K562 (cell line): ENCODE data around the gene ANAPC16. TPM values are rescaled to one million over a fixed set of nuclear protein-coding genes. Genes with fewer than 3 reads are reported as not detected.
A peak's percentile ranks its signal among the peaks of the same experiment; 100 is the strongest.

Experiments
- ATAC-seq: fragments of 200-7000 bp; cut with Tn5 transposase; 3 replicates; pipeline ENCODE4 v1.9.1; 2020; ENCODE audit warnings: moderate library complexity
- BruUV-seq: library from RNA; stranded (reverse); fragments of 400-500 nt; replicated peaks from 2 replicates; lab custom pipeline; 2021; lab: Mats Ljungman, UMichigan
- CTCF ChIA-PET: fragments of 300-600 bp; formaldehyde crosslinking; extraction: SDS; loops from one replicate; lab custom pipeline; 2021; ENCODE audit warnings: low intra/inter-chr PET ratio; lab: Yijun Ruan, JAX
- POLR2A ChIA-PET: fragments of 300-600, 350-650 bp; sonication (Branson Sonifier 250); formaldehyde crosslinking; extraction: SDS; loops from one replicate; lab custom pipeline; 2021; ENCODE audit warnings: antibody characterized with exemption, inconsistent platforms; lab: Yijun Ruan, JAX
- DNase-seq, 4 experiments: peaks; one replicate each; pipeline versions ENCODE4 v3.0.0 to v3.0.0-alpha.2; 2011 to 2018; ENCODE audit warnings: low spot score in 3 of 4, mixed read lengths in 3 of 4; ENCODE audit errors: extremely low read depth in 1 of 4
- FAIRE-seq: peaks from 2 replicates; lab custom pipeline; 2011; peaks lifted over from hg19 to GRCh38; lab: Jason Lieb, UNC
- H2AFZ ChIP-seq: 2 replicates; pipeline ENCODE4 v1.6.0; 2011; ENCODE audit warnings: low read depth, low read length, control low read depth, inconsistent platforms
- H3K27ac ChIP-seq: fragments of 200-600 bp; 3 replicates; pipeline ENCODE4 v1.8.0; 2011; ENCODE audit warnings: low read depth, mild to moderate bottlenecking, control low read depth, inconsistent platforms, low read length, moderate library complexity, mixed read lengths; ENCODE audit errors: extremely low read depth
- H3K27me3 ChIP-seq, 2 experiments: fragments of 300-600 bp in 1 of 2; 2 replicates in 1 of 2; 3 replicates in 1 of 2; pipeline versions ENCODE4 v1.6.0 to v1.8.0; 2011; ENCODE audit warnings: inconsistent platforms in 2 of 2, low read length in 2 of 2, mild to moderate bottlenecking in 1 of 2, mixed read lengths in 1 of 2, moderate library complexity in 1 of 2; ENCODE audit not compliant: control insufficient read depth in 2 of 2, insufficient read depth in 2 of 2
- H3K36me3 ChIP-seq: fragments of 300-600 bp; 3 replicates; pipeline ENCODE4 v1.8.0; 2011; ENCODE audit warnings: mild to moderate bottlenecking, low read length, inconsistent platforms; ENCODE audit not compliant: control insufficient read depth, insufficient read depth
- H3K4me1 ChIP-seq, 2 experiments: fragments of 200-600 bp in 1 of 2; replicated peaks in 1 of 2; 2 replicates in 1 of 2; 3 replicates in 1 of 2; pipeline versions ENCODE4 v1.5.1 to v1.8.0; 2011; ENCODE audit warnings: inconsistent platforms in 2 of 2, low read length in 2 of 2, mild to moderate bottlenecking in 1 of 2, mixed read lengths in 1 of 2, moderate library complexity in 1 of 2; ENCODE audit not compliant: control insufficient read depth in 2 of 2, insufficient read depth in 2 of 2
- H3K4me2 ChIP-seq: 2 replicates; pipeline ENCODE4 v1.6.1; 2011; ENCODE audit warnings: low read length, control low read depth, inconsistent platforms, mixed read lengths; ENCODE audit not compliant: insufficient read depth
- H3K4me3 ChIP-seq: fragments of 200-600 bp; sonication (generic), shearing (Covaris generic); 2 replicates; pipeline ENCODE4 v1.5.1; 2016; ENCODE audit warnings: control low read depth, inconsistent platforms
- H3K79me2 ChIP-seq: fragments of 200-600 bp; 3 replicates; pipeline ENCODE4 v1.8.0; 2011; ENCODE audit warnings: low read length, inconsistent platforms; ENCODE audit not compliant: control insufficient read depth, insufficient read depth
- H3K9ac ChIP-seq, 2 experiments: 2 replicates each; pipeline versions ENCODE4 v1.6.0 to v1.6.1; 2011; ENCODE audit warnings: low read depth in 2 of 2, low read length in 2 of 2, control low read depth in 1 of 2, inconsistent platforms in 1 of 2, mild to moderate bottlenecking in 1 of 2, mixed read lengths in 1 of 2; ENCODE audit not compliant: insufficient read depth in 1 of 2
- H3K9me1 ChIP-seq: one replicate; pipeline ENCODE4 v1.6.0; 2011; ENCODE audit warnings: inconsistent platforms, mild to moderate bottlenecking, low read length, moderate library complexity; ENCODE audit not compliant: control insufficient read depth, insufficient read depth
- H3K9me3 ChIP-seq: replicated peaks from 2 replicates; pipeline ENCODE4 v1.5.1; 2011; ENCODE audit warnings: low read depth, low read length, inconsistent platforms; ENCODE audit not compliant: control insufficient read depth, insufficient read depth
- H4K20me1 ChIP-seq: replicated peaks from 2 replicates; pipeline ENCODE4 v1.6.1; 2011; ENCODE audit warnings: low read length, inconsistent platforms, mixed read lengths; ENCODE audit not compliant: control insufficient read depth, insufficient read depth
- BRD9 ChIP-seq: fragments of 450-650 bp; IDR thresholded peaks from 2 replicates; pipeline ENCODE4 v1.6.1; 2018; ENCODE audit warnings: low read depth; ENCODE audit not compliant: partially characterized antibody
- CBX1 ChIP-seq: sonication (generic); IDR thresholded peaks from 2 replicates; pipeline ENCODE4 v1.6.1; 2016; ENCODE audit warnings: antibody characterized with exemption, low read depth, mild to moderate bottlenecking
- CCNT2 ChIP-seq: IDR thresholded peaks from 2 replicates; pipeline ENCODE4 v1.6.1; 2011; ENCODE audit warnings: borderline replicate concordance, low read depth, mild to moderate bottlenecking, moderate library complexity, mixed read lengths, low read length; ENCODE audit not compliant: insufficient read length; ENCODE audit errors: extremely low read depth
- CEBPG ChIP-seq, 3 experiments: fragments of 200-800 bp in 1 of 3; sonication (Bioruptor generic) in 1 of 3; sonication (generic) in 1 of 3; formaldehyde crosslinking in 1 of 3; IDR thresholded peaks in 2 of 3; conservative IDR thresholded peaks in 1 of 3; 2 replicates each; pipeline versions ENCODE4 v1.6.1 to v1.8.0; 2016 to 2022; ENCODE audit warnings: missing compliant biosample characterization in 2 of 3, missing genetic modification characterization in 2 of 3, mild to moderate bottlenecking in 1 of 3, missing genetic modification reagents in 1 of 3
- CHAMP1 ChIP-seq: fragments of 450-650 bp; IDR thresholded peaks from 2 replicates; pipeline ENCODE4 v1.6.1; 2016; ENCODE audit warnings: mild to moderate bottlenecking
- CHD4 ChIP-seq: fragments of 200-600 bp; sonication (generic); IDR thresholded peaks from 3 replicates; pipeline ENCODE4 v1.6.1; 2012; ENCODE audit warnings: low read depth, mild to moderate bottlenecking, mixed read lengths, low read length, inconsistent platforms; ENCODE audit not compliant: insufficient read depth, insufficient replicate concordance, poor library complexity, severe bottlenecking
- HDAC8 ChIP-seq: fragments of 450-650 bp; IDR thresholded peaks from 2 replicates; pipeline ENCODE4 v1.6.1; 2016; ENCODE audit warnings: mild to moderate bottlenecking, missing genetic modification characterization, moderate library complexity, missing compliant biosample characterization
- JUNB ChIP-seq: fragments of 450-650 bp; formaldehyde crosslinking; conservative IDR thresholded peaks from 2 replicates; pipeline ENCODE4 v1.4.0; 2020; ENCODE audit warnings: mild to moderate bottlenecking
- MTA2 ChIP-seq: fragments of 450-650 bp; IDR thresholded peaks from 2 replicates; pipeline ENCODE4 v1.6.1; 2016; ENCODE audit warnings: low read depth
- RB1 ChIP-seq: fragments of 450-650 bp; IDR thresholded peaks from 2 replicates; pipeline ENCODE4 v1.6.1; 2017; ENCODE audit warnings: low read depth, mild to moderate bottlenecking
- RBM25 ChIP-seq: fragments of 200-400 bp; formaldehyde crosslinking; IDR thresholded peaks from 2 replicates; pipeline ENCODE4 v1.6.1; 2018; ENCODE audit warnings: low read length, low read depth, moderate library complexity; ENCODE audit not compliant: severe bottlenecking
- SETDB1 ChIP-seq: IDR thresholded peaks from one replicate; pipeline ENCODE4 v1.6.1; 2012; ENCODE audit warnings: low read length, control low read depth, inconsistent platforms
- TAF15 ChIP-seq: fragments of 200-400 bp; formaldehyde crosslinking; IDR thresholded peaks from 2 replicates; pipeline ENCODE4 v1.6.1; 2017; ENCODE audit warnings: mild to moderate bottlenecking, low read depth, low read length, moderate library complexity
- TAF7 ChIP-seq: fragments of 450-650 bp; IDR thresholded peaks from 2 replicates; pipeline ENCODE4 v1.6.1; 2016; ENCODE audit warnings: missing genetic modification characterization, missing compliant biosample characterization
- TAL1 ChIP-seq: fragments of 450-650 bp; IDR thresholded peaks from 2 replicates; pipeline ENCODE4 v1.6.1; 2016; ENCODE audit warnings: mild to moderate bottlenecking
- ZNF121 ChIP-seq: sonication (generic); formaldehyde crosslinking; conservative IDR thresholded peaks from 2 replicates; pipeline ENCODE4 v1.8.0; 2022; ENCODE audit warnings: missing genetic modification reagents
- ZNF592 ChIP-seq: fragments of 450-650 bp; IDR thresholded peaks from 2 replicates; pipeline ENCODE4 v1.6.1; 2017; ENCODE audit warnings: antibody characterized with exemption, mild to moderate bottlenecking
- WGBS: fragments of 100-300 bp; shearing (Covaris generic); methylation state at CpG from one replicate; pipeline ENCODE4 v1.1.6; 2016; ENCODE audit warnings: low coverage, mixed read lengths; ENCODE audit not compliant: insufficient coverage; ENCODE audit errors: missing lambda C conversion rate; 5-methylcytosine and 5-hydroxymethylcytosine counted together
- in situ Hi-C: fragments of 300-500 bp; cut with MboI; formaldehyde crosslinking; loops from 4 replicates; pipeline ENCODE4 v1.15.0; 2018; ENCODE audit warnings: inconsistent platforms, mixed read lengths
- intact Hi-C: fragments of 100-400 bp; cut with micrococcal nuclease; formaldehyde crosslinking; loops from 2 replicates; pipeline ENCODE4 v1.14.2; 2022
- polyA plus RNA-seq, 8 experiments: library from polyadenylated mRNA; depleted of rRNA in 4 of 8; stranded (reverse) in 5 of 8; unstranded in 3 of 8; fragments of >200 nt; fragmentation: Nextera tagmentation in 2 of 8; fragmentation: Illumina TruSeq in 1 of 8; extraction: Ambion mirVana in 2 of 8; extraction: Trizol in 1 of 8; gene quantifications; 2 replicates each; pipeline versions ENCODE4 v1.2.1 to v1.2.3, GENCODE V29; 2011 to 2014; ENCODE audit warnings: inconsistent platforms in 1 of 8, missing spikeins in 1 of 8
- total RNA-seq, 7 experiments: library from RNA; depleted of rRNA in 6 of 7; stranded (reverse); fragments of >200 nt in 6 of 7; fragmentation: Illumina TruSeq in 2 of 7; extraction: Trizol in 2 of 7; gene quantifications; 2 replicates each; pipeline versions ENCODE4 v1.2.1 to v1.2.3, GENCODE V29; 2011 to 2021; ENCODE audit warnings: low replicate concordance in 1 of 7

Gene ANAPC16
- total and polyA plus RNA-seq, 9 of the 15 experiments (the other 6 are each of a cell fraction or from before 2014, with no cell fraction given): 42.6 to 208 (median 108) TPM

DNA sequence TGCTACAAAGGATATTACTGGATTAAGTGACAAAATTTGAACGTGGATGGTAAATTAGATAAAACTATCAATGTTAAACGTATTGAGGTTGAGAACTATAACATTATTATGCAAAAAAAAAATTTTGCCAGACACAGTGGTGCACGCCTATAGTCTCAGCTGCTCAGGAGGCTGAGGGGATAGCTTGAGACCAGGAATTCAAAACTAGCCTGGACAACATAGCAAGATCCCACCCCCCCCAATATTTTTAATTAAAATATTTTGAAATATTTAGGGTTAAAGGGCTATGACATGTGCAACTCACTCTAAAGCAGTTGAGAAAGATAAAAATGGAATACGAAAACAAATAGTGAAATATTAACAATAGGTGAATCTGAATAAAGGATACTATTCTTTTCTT is 45.1 kb upstream of the ANAPC16 start:
- ATAC-seq (no peak), DNase-seq (no peak), FAIRE-seq (no peak)
- WGBS: 72% methylated on average over 4 of the region's 4 CpGs
- Histone ChIP-seq H3K36me3 (0 out of 3 replicates have a peak, but pooled peaks cover 3% of the 10 kb centered on the region), H3K27ac (no peak overlapping the region), H3K9me1 (peaks cover 3% of the 10 kb centered on the region), H2AFZ (no peak overlapping the region), H3K4me2 (no peak overlapping the region), H3K4me3 (no peak overlapping the region), H3K9me3 (no peaks in the 10 kb centered on the region), H3K9ac (no peak overlapping the region), H3K79me2 (no peaks in the 10 kb centered on the region), H4K20me1 (no peaks in the 10 kb centered on the region), H3K27me3 (no peaks in the 10 kb centered on the region), H3K4me1 (peaks cover 0 to 10% of the 10 kb centered on the region in 2 experiments; a peak in 2 of 5 replicates)
- in situ Hi-C loops: no loop called here
- POLR2A ChIA-PET: interaction anchor here (0.8 kb wide), 1 partner anchor 103 kb away, joined by 3 read pairs; the partner anchor contains the start of gene DDIT4
- intact Hi-C loops: no loop called here
- CTCF ChIA-PET: no interaction called here
- no TSS peak for BruUV-seq
- TF ChIP-seq RB1 (no peak), MTA2 (no peak), ZNF592 (no peak), CCNT2 (no peak), CHD4 (no peak), CBX1 (no peak), RBM25 (peak; percentile 73), SETDB1 (no peak), JUNB (no peak), CEBPG (CRISPR knock-in tag; IDR thresholded peaks at IDR 0.05) (no peak), CEBPG (tag; conservative IDR thresholded peaks at IDR 0.05 in 1 of 2, IDR thresholded peaks at IDR 0.05 in 1 of 2) (no peak), CHAMP1 (no peak), BRD9 (peak; percentile 7), HDAC8 (tag) (no peak), ZNF121 (CRISPR knock-in tag) (peak; percentile 82), TAL1 (no peak), TAF15 (no peak), TAF7 (tag) (no peak)
